Measurements from ENCODE around the gene FGF5.

FGF5 gene

DNA sequence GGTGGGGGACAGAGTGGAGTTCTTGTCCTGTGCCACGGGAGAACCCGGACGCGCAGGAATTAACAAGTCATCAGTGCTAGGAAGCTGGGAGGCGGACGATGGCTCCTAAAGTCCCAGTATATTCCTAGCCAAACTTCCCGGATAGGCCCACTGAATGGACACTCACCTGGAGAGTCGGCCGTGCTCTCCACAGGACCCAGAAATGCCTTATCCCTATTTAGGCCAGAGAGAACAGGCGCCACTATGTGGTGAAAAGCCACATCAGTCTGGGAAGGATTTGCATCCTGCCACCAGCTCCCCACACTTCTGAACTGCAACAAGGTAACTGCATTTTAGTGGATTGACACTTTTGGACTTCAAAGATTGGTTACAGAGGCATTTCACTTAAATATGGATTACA, 70.1 kb downstream of the FGF5 start:
- DNase-seq (ENCODE audit: low read depth), result no peak

DNA sequence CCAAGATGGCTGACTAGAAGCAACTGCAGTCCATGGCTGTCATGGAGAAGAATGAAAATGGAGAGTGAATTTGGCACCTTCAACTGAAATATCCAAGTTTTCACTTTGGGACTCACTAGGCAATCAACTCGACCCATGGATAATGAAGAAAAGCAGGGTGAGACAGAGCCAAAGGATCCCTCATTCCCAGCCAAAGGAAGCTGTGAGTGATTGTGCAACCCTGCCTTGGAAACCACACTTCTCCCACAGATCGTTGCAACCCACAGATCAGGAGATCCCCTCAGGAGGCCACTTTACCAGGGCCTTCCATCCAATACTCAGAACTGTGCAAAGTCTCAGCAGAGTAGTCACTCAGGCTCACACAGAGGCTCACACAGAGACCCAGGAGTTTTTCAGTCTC, 73.6 kb downstream of the FGF5 start:
- DNase-seq (ENCODE audit: low read depth), result no peak
